Caco-2 (cell line): Measurements from ENCODE around the gene CPA5. TPM values are rescaled to one million over a fixed set of nuclear protein-coding genes. Genes with fewer than 3 reads are reported as not detected.

Experiments
- BruUV-seq: library from RNA; stranded (reverse); fragments of 400-500 nt; replicated peaks from 2 replicates; lab custom pipeline; 2021; lab: Mats Ljungman, UMichigan
- CTCF ChIA-PET: fragments of 300-600 bp; sonication (Branson Sonifier 250); formaldehyde crosslinking; loops from one replicate; lab custom pipeline; 2022; ENCODE audit warnings: antibody characterized with exemption; lab: Charles Lee
- POLR2A ChIA-PET: fragments of 300-600 bp; sonication (Branson Sonifier 250); formaldehyde crosslinking; loops from one replicate; lab custom pipeline; 2022; ENCODE audit warnings: antibody characterized with exemption; lab: Charles Lee
- DNase-seq, 2 experiments: peaks; one replicate each; pipeline versions ENCODE4 v3.0.0 to v3.0.0-alpha.2; 2020 to 2022
- H3K27me3 ChIP-seq: replicated peaks from 2 replicates; pipeline ENCODE4 v1.6.0; 2011; ENCODE audit warnings: low read length; ENCODE audit not compliant: control insufficient read depth, insufficient read depth
- H3K36me3 ChIP-seq: 2 replicates; pipeline ENCODE4 v1.5.1; 2011; ENCODE audit warnings: low read length; ENCODE audit not compliant: control insufficient read depth, insufficient read depth
- H3K4me1 ChIP-seq: fragments of 250-450 bp; sonication (Bioruptor Pico); 2 replicates; pipeline ENCODE4 v1.5.1; 2020; ENCODE audit warnings: mild to moderate bottlenecking
- H3K4me3 ChIP-seq: 2 replicates; pipeline ENCODE4 v1.5.1; 2011; ENCODE audit warnings: low read depth, mild to moderate bottlenecking, control low read depth, low read length
- H3K9me3 ChIP-seq: fragments of 250-450 bp; sonication (Bioruptor Pico); 2 replicates; pipeline ENCODE4 v1.5.1; 2020; ENCODE audit warnings: mild to moderate bottlenecking, moderate library complexity
- H3K27ac Mint-ChIP-seq: one replicate; pipeline ENCODE4 v1.8.0; 2022; ENCODE audit warnings: mixed read lengths; ENCODE audit not compliant: unreplicated experiment
- H3K27me3 Mint-ChIP-seq: one replicate; pipeline ENCODE4 v1.8.0; 2022; ENCODE audit warnings: mixed read lengths; ENCODE audit not compliant: insufficient read depth, unreplicated experiment
- H3K36me3 Mint-ChIP-seq: one replicate; pipeline ENCODE4 v1.8.0; 2022; ENCODE audit warnings: mild to moderate bottlenecking, mixed read lengths; ENCODE audit not compliant: insufficient read depth, unreplicated experiment
- H3K4me1 Mint-ChIP-seq: one replicate; pipeline ENCODE4 v1.8.0; 2022; ENCODE audit warnings: low read depth, mixed read lengths; ENCODE audit not compliant: unreplicated experiment
- H3K4me3 Mint-ChIP-seq: one replicate; pipeline ENCODE4 v1.8.0; 2022; ENCODE audit warnings: mild to moderate bottlenecking, moderate library complexity, mixed read lengths; ENCODE audit not compliant: unreplicated experiment
- H3K9me3 Mint-ChIP-seq: one replicate; pipeline ENCODE4 v1.8.0; 2022; ENCODE audit warnings: mixed read lengths; ENCODE audit not compliant: unreplicated experiment
- CTCF ChIP-seq, 2 experiments: fragments of 200-600 bp in 1 of 2; IDR thresholded peaks; 1 replicate in 1 of 2; 2 replicates in 1 of 2; pipeline versions ENCODE4 v1.5.1 to v1.8.0; 2011 to 2022; ENCODE audit warnings: antibody characterized with exemption in 1 of 2, control low read depth in 1 of 2, inconsistent platforms in 1 of 2, low read depth in 1 of 2, low read length in 1 of 2, mild to moderate bottlenecking in 1 of 2, moderate library complexity in 1 of 2; ENCODE audit not compliant: insufficient read depth in 1 of 2, severe bottlenecking in 1 of 2, unreplicated experiment in 1 of 2
- intact Hi-C: fragments of 100-400 bp; cut with micrococcal nuclease; formaldehyde crosslinking; loops from one replicate; pipeline ENCODE4 v1.10.0; 2022; ENCODE audit not compliant: unreplicated experiment
- total RNA-seq: library from RNA; stranded (reverse); gene quantifications from 2 replicates; pipeline ENCODE4 v1.2.3, GENCODE V29; 2022

CPA5 gene
- total RNA-seq, 1 experiment from 2014 or later: not detected

- Histone ChIP-seq H3K4me3 (no peak overlapping the region), H3K36me3 (no peaks in the 10 kb centered on the region), H3K9me3 (0 out of 2 replicates have a peak, but pooled peaks cover 9% of the 10 kb centered on the region), H3K27me3 (no peaks in the 10 kb centered on the region), H3K4me1 (peaks cover 20% of the 10 kb centered on the region)
- Mint-ChIP-seq H3K4me3 (no peak overlapping the region), H3K4me1 (no peaks in the 10 kb centered on the region), H3K27ac (no peak overlapping the region), H3K36me3 (no peaks in the 10 kb centered on the region), H3K27me3 (no peaks in the 10 kb centered on the region), H3K9me3 (peaks cover 19% of the 10 kb centered on the region)
- no TSS peak for BruUV-seq
- ChIA-PET POLR2A (no interaction called here), CTCF (no interaction called here)
- intact Hi-C loops: no loop called here
- TF ChIP-seq CTCF (IDR thresholded peaks at IDR 0.05; ENCODE audit: insufficient read depth in 1 of 2, low read depth in 1 of 2, low read length in 1 of 2, severe bottlenecking in 1 of 2, unreplicated experiment in 1 of 2): no peak
- no peak for DNase-seq
Measured at GRCh38 chr7:130362251-130362816, 17.7 kb downstream of the CPA5 start.

GRCh38 chr7:130363026-130363847 is 18.6 kb downstream of the CPA5 start:
- Histone ChIP-seq H3K27me3 (no peaks in the 10 kb centered on the region), H3K4me1 (peaks cover 16% of the 10 kb centered on the region), H3K9me3 (0 out of 2 replicates have a peak, but pooled peaks cover 9% of the 10 kb centered on the region), H3K36me3 (no peaks in the 10 kb centered on the region), H3K4me3 (no peak overlapping the region)
- no peaks in the 10 kb centered on the region for H3K36me3 Mint-ChIP-seq
- no peak for TF ChIP-seq CTCF (IDR thresholded peaks at IDR 0.05; ENCODE audit: insufficient read depth in 1 of 2, low read depth in 1 of 2, low read length in 1 of 2, severe bottlenecking in 1 of 2, unreplicated experiment in 1 of 2)
- H3K27me3 Mint-ChIP-seq: no peaks in the 10 kb centered on the region
- H3K4me1 Mint-ChIP-seq: no peaks in the 10 kb centered on the region
- no peak overlapping the region for H3K27ac Mint-ChIP-seq
- CTCF ChIA-PET: no interaction called here
- POLR2A ChIA-PET: no interaction called here
- no peak overlapping the region for H3K4me3 Mint-ChIP-seq
- intact Hi-C loops: no loop called here
- no TSS peak for BruUV-seq
- DNase-seq: no peak
- H3K9me3 Mint-ChIP-seq: peaks cover 19% of the 10 kb centered on the region

- 0 out of 2 replicates have a peak, but pooled peaks cover 9% of the 10 kb centered on the region for H3K9me3 ChIP-seq
- Mint-ChIP-seq H3K27me3 (no peaks in the 10 kb centered on the region), H3K4me1 (peaks cover 9% of the 10 kb centered on the region), H3K36me3 (peaks cover under 1% of the 10 kb centered on the region), H3K4me3 (no peak overlapping the region), H3K27ac (no peak overlapping the region), H3K9me3 (peaks cover 15% of the 10 kb centered on the region)
- intact Hi-C loops: no loop called here
- BruUV-seq: no TSS peak
- no peaks in the 10 kb centered on the region for H3K27me3 ChIP-seq
- H3K4me1 ChIP-seq: peaks cover 26% of the 10 kb centered on the region
- no peak for DNase-seq
- TF ChIP-seq CTCF (IDR thresholded peaks at IDR 0.05; ENCODE audit: insufficient read depth in 1 of 2, low read depth in 1 of 2, low read length in 1 of 2, severe bottlenecking in 1 of 2, unreplicated experiment in 1 of 2): no peak
- ChIA-PET POLR2A (no interaction called here), CTCF (interaction anchor here (0.6 kb wide), 1 partner anchor 122 kb away, joined by 3 read pairs; no protein-coding TSS in a partner anchor)
- no peaks in the 10 kb centered on the region for H3K36me3 ChIP-seq
- no peak overlapping the region for H3K4me3 ChIP-seq
Measured at GRCh38 chr7:130364451-130364850, 19.8 kb downstream of the CPA5 start.
